ENCODE results near the gene STX10.

STX10 gene

DNA sequence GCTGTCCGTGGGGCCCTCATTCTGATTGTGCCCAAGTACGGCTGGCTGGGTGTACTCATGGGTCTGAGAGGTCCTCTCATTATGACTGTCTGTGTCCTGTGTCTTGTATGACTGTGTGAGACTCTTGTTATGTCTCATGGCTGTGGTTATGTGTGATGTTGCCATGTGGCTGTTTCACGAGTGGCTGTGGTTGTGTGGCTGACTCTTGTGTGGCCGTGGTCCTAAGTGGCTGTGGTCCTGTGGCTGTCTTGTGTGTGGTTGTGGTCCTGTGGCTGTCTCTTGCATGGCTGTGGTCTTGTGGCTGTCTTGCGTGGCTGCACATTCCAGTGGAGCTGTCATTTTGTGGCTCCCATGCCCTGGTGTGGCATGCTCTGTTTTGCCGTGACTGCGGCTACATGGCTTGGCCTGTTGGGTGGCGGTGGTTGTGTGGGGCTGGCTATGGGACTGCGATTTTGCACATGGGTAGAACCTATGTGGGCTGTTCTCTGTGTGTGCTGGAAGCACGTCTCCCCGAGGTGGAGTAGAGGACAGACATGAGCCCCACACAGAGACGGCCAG, 50.1 kb downstream of the STX10 start:
- no peak for DNase-seq (ENCODE audit: low spot score)

- no peak for DNase-seq (ENCODE audit: low spot score)
Observed at GRCh38 chr19:13099073-13099999, 50.8 kb downstream of the STX10 start.

DNA sequence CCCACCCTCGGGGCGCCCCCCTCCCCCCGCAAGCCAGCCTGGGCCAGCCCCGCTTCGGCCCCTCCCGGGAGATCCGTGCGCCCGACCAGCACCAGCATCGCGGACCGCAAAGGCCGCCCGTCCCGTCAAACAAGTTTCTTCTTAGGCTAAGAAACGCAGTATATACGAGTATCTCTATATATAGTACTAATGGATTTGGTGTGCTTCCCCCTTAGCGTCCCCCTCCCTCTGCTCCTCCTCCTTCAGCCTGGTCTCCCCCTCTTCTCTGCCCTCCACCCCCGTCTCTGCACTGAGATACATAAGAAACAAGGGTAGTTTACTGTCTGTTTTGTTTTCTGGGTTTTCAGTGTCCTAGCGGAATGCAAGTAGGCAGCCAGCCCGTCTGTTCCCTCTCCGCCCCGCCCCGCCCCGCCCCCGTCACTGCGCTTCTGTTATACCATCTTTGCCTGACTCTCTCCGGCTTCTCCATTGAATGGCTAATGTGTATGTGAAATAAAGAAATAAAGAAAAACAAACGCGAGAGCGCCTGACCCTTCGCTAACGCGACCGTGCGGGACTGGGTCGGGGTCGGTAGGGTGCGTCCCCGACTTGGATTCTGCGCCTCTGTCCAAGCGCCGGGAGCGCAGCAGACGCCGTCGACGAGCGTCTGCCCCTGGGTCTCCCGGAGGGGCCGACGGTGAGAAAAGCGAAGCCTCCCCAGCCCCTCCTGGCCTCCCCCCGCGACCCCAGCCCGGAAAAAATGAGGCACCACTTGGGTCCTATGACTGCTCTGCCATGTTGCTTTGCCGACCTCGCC, 51.7 kb downstream of the STX10 start:
- no peak for DNase-seq (ENCODE audit: low spot score)

DNA sequence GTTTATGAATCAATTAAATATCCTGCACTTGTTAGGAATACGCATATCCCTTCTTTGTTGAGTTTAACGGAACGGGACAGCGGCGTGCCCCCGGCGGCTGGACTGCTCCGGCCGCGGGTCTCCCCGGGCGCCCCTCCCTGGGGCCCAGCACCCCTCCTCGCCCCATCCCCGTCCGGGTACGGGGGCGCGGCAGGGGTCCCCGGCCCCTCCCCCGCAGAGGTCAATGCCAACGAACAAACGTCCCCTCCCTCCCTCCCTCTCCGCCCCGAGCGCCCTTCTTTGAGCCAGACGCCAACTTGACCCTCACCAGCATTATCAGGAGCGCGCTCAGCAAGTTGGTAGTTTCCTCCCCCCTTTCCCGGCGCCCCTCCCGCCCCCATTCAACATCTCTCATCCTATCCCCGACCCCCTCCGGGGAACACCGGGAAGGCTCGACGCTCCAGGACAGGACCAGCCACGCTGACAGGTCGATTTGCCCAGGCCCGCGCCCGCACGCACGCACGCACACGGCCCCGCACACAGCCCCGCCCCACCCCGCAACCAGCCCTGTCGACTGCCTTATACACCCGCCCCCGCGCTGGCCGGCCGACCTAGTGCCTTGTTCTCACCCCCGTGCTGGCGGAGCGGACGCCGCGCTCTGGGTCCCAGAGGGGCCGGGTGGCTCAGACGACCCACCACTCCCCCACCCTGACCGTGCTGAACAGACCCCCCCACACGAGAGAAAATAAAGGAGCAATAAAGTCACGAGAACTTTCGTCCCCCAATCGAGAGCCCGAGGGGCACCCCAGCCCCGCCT, 52.5 kb downstream of the STX10 start:
- no peak for DNase-seq (ENCODE audit: low spot score)

DNA sequence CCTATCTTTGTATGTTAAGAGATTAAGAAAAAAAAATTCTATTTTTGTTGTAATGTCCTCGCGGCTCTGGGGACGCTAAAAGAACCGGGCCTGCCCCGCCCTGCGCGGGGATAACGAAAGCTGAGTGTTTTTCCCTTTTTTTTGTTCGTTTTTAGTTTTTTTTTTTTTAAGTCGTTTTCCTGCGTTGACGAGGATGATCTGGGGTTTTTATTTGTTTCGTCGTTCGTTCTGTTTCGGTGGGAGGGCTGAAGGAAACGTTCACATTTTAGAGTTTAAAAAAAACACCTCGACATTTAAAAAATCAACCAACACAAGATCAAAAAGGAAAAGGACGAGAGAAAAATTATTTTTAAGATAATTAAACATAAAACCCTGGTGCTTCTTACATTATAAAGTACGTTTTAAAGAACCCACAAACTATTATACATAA, 53.1 kb downstream of the STX10 start:
- DNase-seq (ENCODE audit: low spot score), result no peak

DNA sequence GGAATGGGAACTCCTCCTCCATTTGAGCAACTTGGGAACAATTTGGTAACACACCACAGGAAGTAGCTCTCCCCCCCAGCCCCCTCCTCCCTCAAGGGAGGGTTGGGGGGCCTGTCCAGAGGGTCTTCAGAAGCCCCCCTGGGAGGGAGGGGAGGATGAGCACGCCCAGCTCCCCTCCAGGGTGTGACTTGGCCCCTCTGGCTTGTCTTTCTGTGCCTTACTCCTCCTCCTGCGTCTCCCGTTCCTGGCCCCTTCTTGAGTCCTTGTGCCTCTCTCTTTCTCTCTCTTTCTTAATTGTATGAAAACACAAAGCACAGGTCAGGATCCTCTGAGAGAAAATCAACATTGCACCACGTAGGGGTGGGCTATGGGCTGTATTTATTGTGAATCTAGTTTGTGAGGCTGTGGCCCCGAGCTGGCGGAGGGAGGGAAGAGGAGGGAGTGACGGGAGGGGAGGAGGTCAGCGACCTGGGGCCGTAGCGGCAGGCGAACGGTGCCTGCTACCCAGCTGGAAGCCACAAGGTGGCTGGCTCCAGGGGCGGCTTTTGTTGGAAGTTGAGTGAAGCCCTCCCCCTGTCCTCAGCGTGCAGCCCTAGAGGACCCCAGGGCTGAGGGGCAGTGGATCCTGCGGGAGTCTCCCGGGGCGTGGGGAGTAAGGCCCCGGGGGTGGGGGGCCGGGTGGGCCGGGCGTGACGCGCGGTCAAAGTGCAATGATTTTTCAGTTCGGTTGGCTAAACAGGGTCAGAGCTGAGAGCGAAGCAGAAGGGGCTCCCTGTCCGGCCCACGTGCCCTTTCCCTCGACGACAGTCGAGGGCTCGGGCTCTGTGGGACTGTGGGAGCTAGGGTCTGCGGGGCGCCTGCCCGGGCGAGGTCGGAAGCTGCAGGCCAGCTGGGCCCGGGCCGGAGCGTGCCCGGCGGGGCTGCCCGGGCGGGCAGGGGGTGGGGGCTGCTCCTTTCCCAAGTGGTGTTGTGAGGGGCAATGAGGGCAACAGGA, 53.9 kb downstream of the STX10 start:
- peak; percentile 68 for DNase-seq (ENCODE audit: low spot score)

- DNase-seq (ENCODE audit: low spot score), result no peak
Observed at GRCh38 chr19:13095393-13095784, 54.8 kb downstream of the STX10 start.

- no peak for DNase-seq (ENCODE audit: low spot score)
Observed at GRCh38 chr19:13094771-13095392, 55.3 kb downstream of the STX10 start.

DNA sequence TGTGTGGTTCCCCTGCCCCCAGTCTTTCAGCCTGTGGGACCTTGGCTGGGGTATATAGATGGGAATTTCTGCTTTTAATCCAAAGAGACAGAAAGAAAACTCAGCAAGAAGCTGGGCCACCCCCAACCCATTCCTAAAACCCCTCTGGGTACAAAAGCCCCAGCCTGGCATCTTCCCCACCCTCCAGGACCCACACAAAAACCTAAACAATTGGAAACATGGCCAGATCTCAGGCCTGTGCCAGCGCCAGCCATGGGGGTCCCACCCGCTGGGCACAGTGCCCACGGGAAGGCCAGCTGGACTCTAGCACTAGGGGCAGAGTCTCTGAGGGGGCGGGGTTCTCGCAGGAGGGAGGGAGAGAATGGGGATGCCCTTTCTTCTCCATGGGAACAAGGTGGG, 56.1 kb downstream of the STX10 start:
- no peak for DNase-seq (ENCODE audit: low spot score)

Data from SK-N-DZ (cell line).